BE2C (cell line): ENCODE data around the gene ZFP36.

Experiments
- DNase-seq: peaks from one replicate; pipeline ENCODE4 v3.0.0-alpha.2; 2020
- H3K27me3 ChIP-seq: fragments of 250-450 bp; sonication (Bioruptor Pico); 2 replicates; pipeline ENCODE4 v1.5.1; 2020; ENCODE audit warnings: mild to moderate bottlenecking
- H3K36me3 ChIP-seq: fragments of 250-450 bp; sonication (Bioruptor Pico); 2 replicates; pipeline ENCODE4 v1.5.1; 2020; ENCODE audit warnings: mild to moderate bottlenecking
- H3K4me1 ChIP-seq: fragments of 250-450 bp; sonication (Bioruptor Pico); 2 replicates; pipeline ENCODE4 v1.5.1; 2020
- H3K4me3 ChIP-seq: 2 replicates; pipeline ENCODE4 v1.5.1; 2011; ENCODE audit warnings: low read depth, low read length
- H3K9me3 ChIP-seq: fragments of 250-450 bp; sonication (Bioruptor Pico); 2 replicates; pipeline ENCODE4 v1.5.1; 2020
- CTCF ChIP-seq: IDR thresholded peaks from 2 replicates; pipeline ENCODE4 v1.5.1; 2012; ENCODE audit warnings: mild to moderate bottlenecking, low read depth, low read length

Gene ZFP36

GRCh38 chr19:39408392-39409207, 2.0 kb downstream of the ZFP36 start:
- Histone ChIP-seq H3K4me3 (no peak overlapping the region), H3K36me3 (no peaks in the 10 kb centered on the region), H3K27me3 (no peaks in the 10 kb centered on the region), H3K9me3 (no peaks in the 10 kb centered on the region), H3K4me1 (peaks cover 11% of the 10 kb centered on the region)
- no peak for DNase-seq
- no peak for TF ChIP-seq CTCF

GRCh38 chr19:39409208-39410016, 2.8 kb downstream of the ZFP36 start:
- Histone ChIP-seq H3K4me1 (peaks cover 9% of the 10 kb centered on the region), H3K4me3 (peak overlapping the region; percentile 71), H3K36me3 (no peaks in the 10 kb centered on the region), H3K27me3 (no peaks in the 10 kb centered on the region), H3K9me3 (no peaks in the 10 kb centered on the region)
- peak; percentile 18; the same call in 1 of the 2 replicates for TF ChIP-seq CTCF
- DNase-seq, result peak; percentile 43

- DNase-seq, result peak; percentile 54
These were observed 3.6 kb downstream of the ZFP36 start for GRCh38 chr19:39410017-39410830.

GRCh38 chr19:39410831-39411080, 4.1 kb downstream of the ZFP36 start:
- no peak overlapping the region for H3K4me3 ChIP-seq
- DNase-seq, result no peak

More at GRCh38 chr19:39410017-39410830, 3.6 kb downstream of the ZFP36 start:
- H3K36me3 ChIP-seq, result no peaks in the 10 kb centered on the region
- no peaks in the 10 kb centered on the region for H3K27me3 ChIP-seq
- peaks cover 9% of the 10 kb centered on the region for H3K4me1 ChIP-seq
- peak overlapping the region; percentile 71 for H3K4me3 ChIP-seq
- H3K9me3 ChIP-seq, result no peaks in the 10 kb centered on the region
- TF ChIP-seq CTCF, result no peak

More at GRCh38 chr19:39410831-39411080, 4.1 kb downstream of the ZFP36 start:
- Histone ChIP-seq H3K9me3 (no peaks in the 10 kb centered on the region), H3K36me3 (no peaks in the 10 kb centered on the region; the same call in 1 of the 2 replicates), H3K4me1 (peaks cover 9% of the 10 kb centered on the region), H3K27me3 (no peaks in the 10 kb centered on the region)
- TF ChIP-seq CTCF, result no peak
